ENCODE results near the gene ATG12.

ATG12 gene

GRCh38 chr5:115850744-115851416 lies 9.5 kb upstream of the ATG12 start:
- peak overlapping the region; percentile 77 for H3K27ac ChIP-seq
- no peak for TF ChIP-seq CTCF (conservative IDR thresholded peaks at IDR 0.05)

- TF ChIP-seq CTCF (conservative IDR thresholded peaks at IDR 0.05): no peak
- H3K27ac ChIP-seq: peak overlapping the region; percentile 77
Observed at GRCh38 chr5:115849258-115849798, 8.0 kb upstream of the ATG12 start.

- no peak overlapping the region for H3K27ac ChIP-seq
- no peak for TF ChIP-seq CTCF (conservative IDR thresholded peaks at IDR 0.05)
Observed at GRCh38 chr5:115847290-115847689, 5.9 kb upstream of the ATG12 start.

- H3K27ac ChIP-seq: no peak overlapping the region
Observed at GRCh38 chr5:115844321-115844817, 3.0 kb upstream of the ATG12 start.

GRCh38 chr5:115843444-115844130 lies 2.2 kb upstream of the ATG12 start:
- H3K27ac ChIP-seq: peak overlapping the region; percentile 88
- no peak for TF ChIP-seq CTCF (conservative IDR thresholded peaks at IDR 0.05)

More at GRCh38 chr5:115844321-115844817, 3.0 kb upstream of the ATG12 start:
- no peak for TF ChIP-seq CTCF (conservative IDR thresholded peaks at IDR 0.05)

- TF ChIP-seq CTCF (conservative IDR thresholded peaks at IDR 0.05): no peak; the same call in 1 of the 2 replicates
- peak overlapping the region; percentile 88 for H3K27ac ChIP-seq
Observed at GRCh38 chr5:115842952-115843351, 1.6 kb upstream of the ATG12 start.

Measured in VCaP (cell line).